HepG2 (cell line): Measurements from ENCODE around the gene SEPTIN5. TPM values are rescaled to one million over a fixed set of nuclear protein-coding genes. Genes with fewer than 3 reads are reported as not detected.

Experiments used
- ATAC-seq: fragments of 200-7000 bp; cut with Tn5 transposase; 3 replicates; pipeline ENCODE4 v1.9.1; 2020; ENCODE audit warnings: mild to moderate bottlenecking, moderate library complexity
- BruUV-seq: library from RNA; stranded (reverse); fragments of 400-500 nt; replicated peaks from 2 replicates; lab custom pipeline; 2021; lab: Mats Ljungman, UMichigan
- CTCF ChIA-PET: fragments of 300-600 bp; formaldehyde crosslinking; extraction: SDS; loops from one replicate; lab custom pipeline; 2021; ENCODE audit warnings: low total read pairs, inconsistent platforms, low intra/inter-chr PET ratio; lab: Yijun Ruan, JAX
- POLR2A ChIA-PET: fragments of 350-600 bp; sonication (Branson Sonifier 250); formaldehyde crosslinking; loops from one replicate; lab custom pipeline; 2020; ENCODE audit warnings: antibody characterized with exemption, inconsistent platforms; lab: Yijun Ruan, JAX
- DNase-seq: peaks from one replicate; pipeline ENCODE4 v3.0.0-alpha.2; 2015; ENCODE audit warnings: low spot score
- FAIRE-seq: peaks from 3 replicates; lab custom pipeline; 2011; peaks lifted over from hg19 to GRCh38; lab: Jason Lieb, UNC
- H2AFZ ChIP-seq: one replicate; pipeline ENCODE4 v1.6.1; 2011; ENCODE audit warnings: low read length, inconsistent platforms
- H3K27ac ChIP-seq: fragments of 300-600 bp; 3 replicates; pipeline ENCODE4 v1.8.0; 2011; ENCODE audit warnings: mixed run types, mild to moderate bottlenecking, mixed read lengths, low read length, inconsistent platforms; ENCODE audit not compliant: insufficient read depth; ENCODE audit errors: extremely low read length
- H3K27me3 ChIP-seq, 2 experiments: fragments of 200-600 bp in 1 of 2; 2 replicates in 1 of 2; 3 replicates in 1 of 2; pipeline versions ENCODE4 v1.6.0 to v1.8.0; 2011; ENCODE audit warnings: low read length in 2 of 2, mild to moderate bottlenecking in 2 of 2, moderate library complexity in 2 of 2, inconsistent platforms in 1 of 2; ENCODE audit not compliant: insufficient read depth in 2 of 2, control insufficient read depth in 1 of 2
- H3K36me3 ChIP-seq, 2 experiments: fragments of 200-600 bp in 1 of 2; replicated peaks in 1 of 2; 2 replicates in 1 of 2; 3 replicates in 1 of 2; pipeline versions ENCODE4 v1.5.1 to v1.8.0; 2011; ENCODE audit warnings: low read length in 2 of 2, inconsistent platforms in 1 of 2; ENCODE audit not compliant: insufficient read depth in 2 of 2, control insufficient read depth in 1 of 2
- H3K4me1 ChIP-seq: 2 replicates; pipeline ENCODE4 v1.5.1; 2012; ENCODE audit warnings: low read length, inconsistent platforms; ENCODE audit not compliant: insufficient read depth
- H3K4me2 ChIP-seq: 2 replicates; pipeline ENCODE4 v1.6.0; 2011; ENCODE audit warnings: low read depth, low read length, inconsistent platforms
- H3K4me3 ChIP-seq, 3 experiments: fragments of 200-600 bp in 1 of 3; sonication (generic), shearing (Covaris generic) in 1 of 3; replicated peaks in 1 of 3; 2 replicates each; pipeline ENCODE4 v1.5.1; 2011 to 2016; ENCODE audit warnings: low read length in 3 of 3, inconsistent platforms in 2 of 3, low read depth in 2 of 3, mild to moderate bottlenecking in 2 of 3, control low read depth in 1 of 3, mixed read lengths in 1 of 3; ENCODE audit not compliant: insufficient read depth in 1 of 3
- H3K79me2 ChIP-seq: one replicate; pipeline ENCODE4 v1.6.1; 2011; ENCODE audit warnings: low read length, inconsistent platforms; ENCODE audit not compliant: insufficient read depth
- H3K9ac ChIP-seq: 2 replicates; pipeline ENCODE4 v1.6.0; 2011; ENCODE audit warnings: mild to moderate bottlenecking, low read depth, low read length, inconsistent platforms; ENCODE audit not compliant: insufficient read depth
- H3K9me3 ChIP-seq: 2 replicates; pipeline ENCODE4 v1.5.1; 2012; ENCODE audit warnings: mild to moderate bottlenecking, low read length
- H4K20me1 ChIP-seq: 2 replicates; pipeline ENCODE4 v1.6.0; 2011; ENCODE audit warnings: inconsistent platforms, mild to moderate bottlenecking, low read length, moderate library complexity; ENCODE audit not compliant: insufficient read depth
- NFATC3 ChIP-seq: sonication (generic); formaldehyde crosslinking; IDR thresholded peaks from 2 replicates; pipeline ENCODE4 v1.5.1; 2020; ENCODE audit warnings: mild to moderate bottlenecking, missing genetic modification reagents
- PCBP2 ChIP-seq: fragments of 200-400 bp; formaldehyde crosslinking; optimal IDR thresholded peaks from 2 replicates; pipeline ENCODE3; 2018; ENCODE audit warnings: low read length, low read depth; ENCODE audit not compliant: poor library complexity, severe bottlenecking
- RBAK ChIP-seq: sonication (generic); formaldehyde crosslinking; IDR thresholded peaks from 2 replicates; pipeline ENCODE4 v1.5.1; 2020; ENCODE audit warnings: mild to moderate bottlenecking, missing genetic modification reagents
- RBFOX2 ChIP-seq: fragments of 200-400 bp; formaldehyde crosslinking; IDR thresholded peaks from 2 replicates; pipeline ENCODE4 v1.6.1; 2017; ENCODE audit warnings: low read depth, mild to moderate bottlenecking, low read length
- SAP130 ChIP-seq: IDR thresholded peaks from 2 replicates; pipeline ENCODE4 v1.6.1; 2016; ENCODE audit warnings: low read depth
- WIZ ChIP-seq: sonication (generic); formaldehyde crosslinking; IDR thresholded peaks from 2 replicates; pipeline ENCODE4 v1.5.1; 2020; ENCODE audit warnings: mild to moderate bottlenecking, missing genetic modification reagents
- XRCC5 ChIP-seq: fragments of 200-400 bp; formaldehyde crosslinking; optimal IDR thresholded peaks from 2 replicates; pipeline ENCODE3; 2017; ENCODE audit warnings: mild to moderate bottlenecking, low read length
- ZBTB42 ChIP-seq: sonication (generic); formaldehyde crosslinking; IDR thresholded peaks from 2 replicates; pipeline ENCODE4 v1.5.0; 2020; ENCODE audit warnings: mild to moderate bottlenecking, missing genetic modification reagents
- ZBTB8A ChIP-seq: sonication (generic); formaldehyde crosslinking; IDR thresholded peaks from 2 replicates; pipeline ENCODE4 v1.4.0; 2020; ENCODE audit warnings: mild to moderate bottlenecking, low read depth, missing genetic modification reagents, borderline replicate concordance
- ZFP1 ChIP-seq: IDR thresholded peaks from 2 replicates; pipeline ENCODE4 v1.6.1; 2016
- ZFP41 ChIP-seq: sonication (generic); formaldehyde crosslinking; IDR thresholded peaks from 2 replicates; pipeline ENCODE4 v1.4.0; 2020; ENCODE audit warnings: mild to moderate bottlenecking, missing genetic modification reagents, borderline replicate concordance
- ZNF207 ChIP-seq: fragments of 450-650 bp; IDR thresholded peaks from 2 replicates; pipeline ENCODE4 v1.6.1; 2016; ENCODE audit warnings: antibody characterized with exemption, borderline replicate concordance
- ZNF331 ChIP-seq: sonication (generic); formaldehyde crosslinking; IDR thresholded peaks from 2 replicates; pipeline ENCODE4 v1.4.0; 2020; ENCODE audit warnings: missing genetic modification reagents
- ZNF607 ChIP-seq: sonication (generic); formaldehyde crosslinking; IDR thresholded peaks from 2 replicates; pipeline ENCODE4 v1.5.1; 2020; ENCODE audit warnings: missing genetic modification reagents, mild to moderate bottlenecking, borderline replicate concordance
- ZNF644 ChIP-seq: IDR thresholded peaks from 2 replicates; pipeline ENCODE4 v1.6.1; 2016; ENCODE audit warnings: low read depth
- ZNF747 ChIP-seq: sonication (generic); formaldehyde crosslinking; IDR thresholded peaks from 2 replicates; pipeline ENCODE4 v1.8.1; 2023; ENCODE audit warnings: missing genetic modification reagents, mild to moderate bottlenecking, borderline replicate concordance
- WGBS: methylation state at CpG from one replicate; pipeline ENCODE4 v1.1.6; 2017; ENCODE audit warnings: low lambda C conversion rate; 5-methylcytosine and 5-hydroxymethylcytosine counted together
- in situ Hi-C: cut with HindIII; loops from 2 replicates; pipeline ENCODE4 v1.10.0; 2017; ENCODE audit warnings: low pct_unique_long_range_greater_than_20kb; ENCODE audit not compliant: extremely low pct_ligation_motif_present
- intact Hi-C: fragments of 100-400 bp; cut with micrococcal nuclease; formaldehyde crosslinking; loops from one replicate; pipeline ENCODE4 v1.10.0; 2022; ENCODE audit not compliant: unreplicated experiment
- polyA plus RNA-seq, 8 experiments: library from polyadenylated mRNA; depleted of rRNA in 3 of 8; stranded (reverse) in 7 of 8; unstranded in 1 of 8; fragments of >200 nt; fragmentation: Illumina TruSeq in 4 of 8; extraction: Trizol in 4 of 8; gene quantifications; 2 replicates each; pipeline versions ENCODE4 v1.2.1 to v1.2.3, GENCODE V29; 2011 to 2016; ENCODE audit warnings: low read depth in 4 of 8, missing spikeins in 1 of 8, mixed read lengths in 1 of 8; ENCODE audit not compliant: insufficient read depth in 1 of 8
- total RNA-seq, 5 experiments: library from RNA; depleted of rRNA; stranded (reverse); fragments of >200 nt; fragmentation: Illumina TruSeq; extraction: Trizol; gene quantifications; 2 replicates each; pipeline ENCODE4 v1.2.3, GENCODE V29; 2016; ENCODE audit warnings: low read depth in 1 of 5
- TF ChIP-seq, protein P1 (sequence below), 2 experiments: sonication (generic) in 1 of 2; formaldehyde crosslinking in 1 of 2; IDR thresholded peaks; 2 replicates each; pipeline versions ENCODE4 v1.6.1 to v1.9.0; 2014 to 2022; ENCODE audit warnings: antibody characterized with exemption in 1 of 2, borderline replicate concordance in 1 of 2, inconsistent platforms in 1 of 2, low read depth in 1 of 2, missing genetic modification reagents in 1 of 2
- TF ChIP-seq, protein P2 (sequence below): sonication (generic); formaldehyde crosslinking; IDR thresholded peaks from 2 replicates; pipeline ENCODE4 v1.9.0; 2021; ENCODE audit warnings: missing genetic modification reagents, mild to moderate bottlenecking, borderline replicate concordance

SEPTIN5 gene
- total and polyA plus RNA-seq, 2 of the 13 experiments (the other 11 are each of a cell fraction or from before 2014, with no cell fraction given), result 0.33 TPM; not detected in 1

DNA sequence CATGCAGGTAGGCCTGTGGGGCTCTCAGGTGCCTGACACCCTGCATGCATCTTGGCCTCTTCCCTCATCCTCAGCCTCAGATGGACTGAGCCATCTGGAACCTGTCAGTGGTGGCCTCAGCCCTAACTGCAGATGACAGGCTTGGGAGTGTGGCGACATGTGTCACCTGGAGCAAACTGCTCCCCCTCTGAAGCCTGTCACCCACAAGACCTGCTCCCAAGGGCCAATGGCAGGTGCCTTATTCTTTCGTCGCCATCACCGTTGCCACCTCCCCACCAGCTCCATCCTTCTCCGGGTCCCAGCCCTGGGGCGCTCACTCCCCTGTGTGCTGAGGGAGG, 3.6 kb upstream of the SEPTIN5 start:
- Histone ChIP-seq H3K27me3 (peaks cover 11 to 84% of the 10 kb centered on the region in 2 experiments), H3K4me3 (no peak overlapping the region), H3K9me3 (no peaks in the 10 kb centered on the region), H3K79me2 (no peaks in the 10 kb centered on the region), H3K4me2 (no peak overlapping the region), H3K4me1 (no peaks in the 10 kb centered on the region), H3K27ac (no peak overlapping the region), H2AFZ (no peak overlapping the region), H3K36me3 (no peaks in the 10 kb centered on the region), H4K20me1 (no peaks in the 10 kb centered on the region; the same call in 1 of the 2 replicates), H3K9ac (no peak overlapping the region)
- BruUV-seq, result no TSS peak
- CTCF ChIA-PET, result no interaction called here
- intact Hi-C loops, result no loop called here
- no peak for ATAC-seq
- POLR2A ChIA-PET, result no interaction called here
- no peak for DNase-seq
- no peak for FAIRE-seq
- 67% methylated on average over 4 of the region's 6 CpGs for WGBS
- in situ Hi-C loops, result no loop called here
- TF ChIP-seq PCBP2 (no peak), ZNF207 (no peak), ZNF607 (no peak), ZNF747 (no peak), NFATC3 (CRISPR knock-in tag) (no peak), ZNF331 (CRISPR knock-in tag) (no peak), ZFP41 (CRISPR knock-in tag) (no peak), RBAK (CRISPR knock-in tag) (no peak), ZBTB8A (CRISPR knock-in tag) (no peak), ZBTB42 (CRISPR knock-in tag) (no peak), SAP130 (CRISPR knock-in tag) (no peak), ZFP1 (CRISPR knock-in tag) (no peak), ZNF644 (CRISPR knock-in tag) (no peak), WIZ (no peak), XRCC5 (no peak), RBFOX2 (no peak)
- TF ChIP-seq, protein P1, sequence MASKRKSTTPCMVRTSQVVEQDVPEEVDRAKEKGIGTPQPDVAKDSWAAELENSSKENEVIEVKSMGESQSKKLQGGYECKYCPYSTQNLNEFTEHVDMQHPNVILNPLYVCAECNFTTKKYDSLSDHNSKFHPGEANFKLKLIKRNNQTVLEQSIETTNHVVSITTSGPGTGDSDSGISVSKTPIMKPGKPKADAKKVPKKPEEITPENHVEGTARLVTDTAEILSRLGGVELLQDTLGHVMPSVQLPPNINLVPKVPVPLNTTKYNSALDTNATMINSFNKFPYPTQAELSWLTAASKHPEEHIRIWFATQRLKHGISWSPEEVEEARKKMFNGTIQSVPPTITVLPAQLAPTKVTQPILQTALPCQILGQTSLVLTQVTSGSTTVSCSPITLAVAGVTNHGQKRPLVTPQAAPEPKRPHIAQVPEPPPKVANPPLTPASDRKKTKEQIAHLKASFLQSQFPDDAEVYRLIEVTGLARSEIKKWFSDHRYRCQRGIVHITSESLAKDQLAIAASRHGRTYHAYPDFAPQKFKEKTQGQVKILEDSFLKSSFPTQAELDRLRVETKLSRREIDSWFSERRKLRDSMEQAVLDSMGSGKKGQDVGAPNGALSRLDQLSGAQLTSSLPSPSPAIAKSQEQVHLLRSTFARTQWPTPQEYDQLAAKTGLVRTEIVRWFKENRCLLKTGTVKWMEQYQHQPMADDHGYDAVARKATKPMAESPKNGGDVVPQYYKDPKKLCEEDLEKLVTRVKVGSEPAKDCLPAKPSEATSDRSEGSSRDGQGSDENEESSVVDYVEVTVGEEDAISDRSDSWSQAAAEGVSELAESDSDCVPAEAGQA (IDR thresholded peaks at IDR 0.05; ENCODE audit: low read depth), result no peak
- TF ChIP-seq, protein P1 (CRISPR knock-in tag; IDR thresholded peaks at IDR 0.05; ENCODE audit: borderline replicate concordance), result no peak
- TF ChIP-seq, protein P2, sequence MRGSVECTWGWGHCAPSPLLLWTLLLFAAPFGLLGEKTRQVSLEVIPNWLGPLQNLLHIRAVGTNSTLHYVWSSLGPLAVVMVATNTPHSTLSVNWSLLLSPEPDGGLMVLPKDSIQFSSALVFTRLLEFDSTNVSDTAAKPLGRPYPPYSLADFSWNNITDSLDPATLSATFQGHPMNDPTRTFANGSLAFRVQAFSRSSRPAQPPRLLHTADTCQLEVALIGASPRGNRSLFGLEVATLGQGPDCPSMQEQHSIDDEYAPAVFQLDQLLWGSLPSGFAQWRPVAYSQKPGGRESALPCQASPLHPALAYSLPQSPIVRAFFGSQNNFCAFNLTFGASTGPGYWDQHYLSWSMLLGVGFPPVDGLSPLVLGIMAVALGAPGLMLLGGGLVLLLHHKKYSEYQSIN, result no peak
